ENCODE measurements around the gene IL1R1.
"Not testable (repeated sequence)": the region's sequence is repeated elsewhere in the genome, so short reads cannot be mapped to it uniquely, and the experiment has no call there.

The IL1R1 gene

GRCh38 chr2:102141970-102142828, at the start of gene IL1R1:
IL1R1 (plus strand) TSS chr2:102142746; CDS start chr2:102157725, 14,979 bp downstream.
- no peak for DNase-seq (ENCODE audit: low read depth)

GRCh38 chr2:102093662-102094061, 48.9 kb upstream of the IL1R1 start:
- no peak for DNase-seq (ENCODE audit: low read depth)

GRCh38 chr2:102094917-102095316, 47.6 kb upstream of the IL1R1 start:
- DNase-seq (ENCODE audit: low read depth) = no peak

- DNase-seq (ENCODE audit: low read depth) = no peak
These were observed 46.4 kb upstream of the IL1R1 start for GRCh38 chr2:102096103-102096502.

GRCh38 chr2:102098756-102099155, 43.8 kb upstream of the IL1R1 start:
- no peak for DNase-seq (ENCODE audit: low read depth)

GRCh38 chr2:102099536-102100298, 42.8 kb upstream of the IL1R1 start:
- no peak for DNase-seq (ENCODE audit: low read depth)

- no peak for DNase-seq (ENCODE audit: low read depth)
These were observed 42.0 kb upstream of the IL1R1 start for GRCh38 chr2:102100371-102101096.

- DNase-seq (ENCODE audit: low read depth) = no peak
These were observed 41.3 kb upstream of the IL1R1 start for GRCh38 chr2:102101097-102101848.

GRCh38 chr2:102101849-102102635, 40.5 kb upstream of the IL1R1 start:
- no peak for DNase-seq (ENCODE audit: low read depth)

- DNase-seq (ENCODE audit: low read depth) = not testable (repeated sequence)
These were observed 40.0 kb upstream of the IL1R1 start for GRCh38 chr2:102102636-102102948.

- no peak for DNase-seq (ENCODE audit: low read depth)
These were observed 39.3 kb upstream of the IL1R1 start for GRCh38 chr2:102103284-102103683.

- DNase-seq (ENCODE audit: low read depth) = no peak
These were observed 38.3 kb upstream of the IL1R1 start for GRCh38 chr2:102103992-102104871.

GRCh38 chr2:102106133-102106556, 36.4 kb upstream of the IL1R1 start:
- no peak for DNase-seq (ENCODE audit: low read depth)

GRCh38 chr2:102106813-102107740, 35.5 kb upstream of the IL1R1 start:
- DNase-seq (ENCODE audit: low read depth) = not testable (repeated sequence)

GRCh38 chr2:102107741-102108070, 34.8 kb upstream of the IL1R1 start:
- DNase-seq (ENCODE audit: low read depth) = no peak

- DNase-seq (ENCODE audit: low read depth) = no peak
These were observed 33.5 kb upstream of the IL1R1 start for GRCh38 chr2:102109016-102109415.

- no peak for DNase-seq (ENCODE audit: low read depth)
These were observed 32.4 kb upstream of the IL1R1 start for GRCh38 chr2:102110171-102110570.

GRCh38 chr2:102110596-102111334, 31.8 kb upstream of the IL1R1 start:
- no peak for DNase-seq (ENCODE audit: low read depth)

All from stimulated activated CD8-positive, alpha-beta memory T cell treated with anti-CD3 and anti-CD28 coated beads, Interleukin-15, amount 100 ng/mL, for 1 hour (primary cell).